H1 (cell line): ENCODE data around the gene FGF21. TPM values are rescaled to one million over a fixed set of nuclear protein-coding genes. Genes with fewer than 3 reads are reported as not detected.

ENCODE experiments used
- CTCF ChIA-PET: fragments of 300-600 bp; sonication (Branson Sonifier 250); formaldehyde crosslinking; loops from one replicate; lab custom pipeline; 2021; ENCODE audit not compliant: partially characterized antibody; lab: Charles Lee
- POLR2A ChIA-PET: fragments of 300-600 bp; sonication (Branson Sonifier 250); formaldehyde crosslinking; loops from one replicate; lab custom pipeline; 2021; ENCODE audit warnings: inconsistent platforms; ENCODE audit not compliant: partially characterized antibody; lab: Charles Lee
- DNase-seq, 2 experiments: peaks; one replicate each; pipeline versions ENCODE4 v3.0.0 to v3.0.0-alpha.2; 2010 to 2022; ENCODE audit warnings: low spot score in 2 of 2, low read depth in 1 of 2, mixed read lengths in 1 of 2
- FAIRE-seq: peaks from 2 replicates; lab custom pipeline; 2011; peaks lifted over from hg19 to GRCh38; lab: Jason Lieb, UNC
- H2AFZ ChIP-seq: 2 replicates; pipeline ENCODE4 v1.8.1; 2012; ENCODE audit warnings: low read length, inconsistent platforms
- H2AK5ac ChIP-seq: 2 replicates; pipeline ENCODE4 v1.6.1; 2013; ENCODE audit warnings: low read depth, low read length
- H2BK120ac ChIP-seq: replicated peaks from 2 replicates; pipeline ENCODE3; 2013; ENCODE audit warnings: low read depth, low read length, inconsistent platforms
- H2BK12ac ChIP-seq: 2 replicates; pipeline ENCODE4 v1.6.1; 2013; ENCODE audit warnings: low read depth, low read length
- H2BK15ac ChIP-seq: 2 replicates; pipeline ENCODE4 v1.6.1; 2013; ENCODE audit warnings: low read length
- H2BK20ac ChIP-seq: 2 replicates; pipeline ENCODE4 v1.6.1; 2013; ENCODE audit warnings: low read length
- H2BK5ac ChIP-seq: 2 replicates; pipeline ENCODE4 v1.6.1; 2013; ENCODE audit warnings: low read depth, low read length
- H3K14ac ChIP-seq: 2 replicates; pipeline ENCODE4 v1.6.1; 2013; ENCODE audit warnings: inconsistent platforms; ENCODE audit not compliant: insufficient read length
- H3K18ac ChIP-seq: 2 replicates; pipeline ENCODE4 v1.6.1; 2013; ENCODE audit warnings: low read length; ENCODE audit errors: extremely low read depth
- H3K23ac ChIP-seq: 2 replicates; pipeline ENCODE4 v1.6.1; 2013; ENCODE audit warnings: inconsistent platforms; ENCODE audit not compliant: insufficient read length
- H3K23me2 ChIP-seq: 2 replicates; pipeline ENCODE4 v1.6.1; 2013; ENCODE audit warnings: low read depth, low read length
- H3K27ac ChIP-seq: 2 replicates; pipeline ENCODE4 v1.6.1; 2011; ENCODE audit warnings: low read depth, low read length, inconsistent platforms
- H3K27me3 ChIP-seq, 4 experiments: replicated peaks in 1 of 4; 1 replicate in 1 of 4; 2 replicates in 3 of 4; pipeline versions ENCODE4 v1.6.1 to v1.8.1; 2011 to 2013; ENCODE audit warnings: low read length in 3 of 4, mild to moderate bottlenecking in 3 of 4, inconsistent platforms in 2 of 4, mixed read lengths in 2 of 4, moderate library complexity in 1 of 4; ENCODE audit not compliant: control insufficient read depth in 3 of 4, insufficient read depth in 3 of 4; ENCODE audit errors: extremely low read depth in 1 of 4
- H3K36me3 ChIP-seq, 4 experiments: 2 replicates each; pipeline versions ENCODE4 v1.6.1 to v1.8.1; 2011 to 2013; ENCODE audit warnings: mild to moderate bottlenecking in 4 of 4, low read length in 3 of 4, moderate library complexity in 2 of 4, control low read depth in 1 of 4, inconsistent platforms in 1 of 4; ENCODE audit not compliant: insufficient read depth in 4 of 4, control insufficient read depth in 2 of 4
- H3K4ac ChIP-seq: replicated peaks from 2 replicates; pipeline ENCODE3; 2013; ENCODE audit warnings: low read length, low read depth, mixed read lengths, inconsistent platforms; ENCODE audit not compliant: insufficient read length
- H3K4me1 ChIP-seq, 4 experiments: replicated peaks in 1 of 4; 1 replicate in 1 of 4; 2 replicates in 3 of 4; pipeline versions ENCODE4 v1.6.1 to v1.8.1; 2011 to 2013; ENCODE audit warnings: low read length in 3 of 4, inconsistent platforms in 2 of 4, mixed read lengths in 1 of 4; ENCODE audit not compliant: insufficient read depth in 4 of 4, control insufficient read depth in 3 of 4
- H3K4me2 ChIP-seq, 2 experiments: 2 replicates each; pipeline versions ENCODE4 v1.6.1 to v1.8.1; 2011 to 2013; ENCODE audit warnings: low read depth in 2 of 2, low read length in 2 of 2, control low read depth in 1 of 2, inconsistent platforms in 1 of 2, mild to moderate bottlenecking in 1 of 2; ENCODE audit not compliant: insufficient read depth in 1 of 2
- H3K4me3 ChIP-seq, 4 experiments: fragments of 200-600, 300-600 bp in 1 of 4; sonication (generic), shearing (Covaris generic), sonication (Bioruptor Twin) in 1 of 4; 2 replicates each; pipeline versions ENCODE4 v1.5.1 to v1.8.1; 2011 to 2016; ENCODE audit warnings: low read length in 4 of 4, low read depth in 3 of 4, control low read depth in 2 of 4, inconsistent platforms in 2 of 4, mild to moderate bottlenecking in 2 of 4, mixed read lengths in 1 of 4, moderate library complexity in 1 of 4; ENCODE audit not compliant: insufficient read depth in 2 of 4; ENCODE audit errors: extremely low read depth in 1 of 4
- H3K56ac ChIP-seq: replicated peaks from 2 replicates; pipeline ENCODE3; 2013; ENCODE audit warnings: low read depth, mild to moderate bottlenecking, mixed read lengths, low read length, inconsistent platforms; ENCODE audit not compliant: insufficient read length
- H3K79me1 ChIP-seq: 2 replicates; pipeline ENCODE4 v1.6.1; 2013; ENCODE audit warnings: low read depth, low read length, control low read depth
- H3K79me2 ChIP-seq, 2 experiments: 2 replicates each; pipeline versions ENCODE4 v1.6.1 to v1.8.1; 2012 to 2013; ENCODE audit warnings: low read length in 2 of 2, mild to moderate bottlenecking in 2 of 2, inconsistent platforms in 1 of 2; ENCODE audit not compliant: insufficient read depth in 2 of 2, control insufficient read depth in 1 of 2
- H3K9ac ChIP-seq, 4 experiments: replicated peaks in 1 of 4; 1 replicate in 1 of 4; 2 replicates in 3 of 4; pipeline versions ENCODE4 v1.6.1 to v1.8.1; 2011 to 2013; ENCODE audit warnings: low read depth in 3 of 4, low read length in 3 of 4, control low read depth in 2 of 4, mild to moderate bottlenecking in 2 of 4, moderate library complexity in 2 of 4, inconsistent platforms in 1 of 4; ENCODE audit errors: extremely low read depth in 1 of 4
- H3K9me3 ChIP-seq, 2 experiments: 2 replicates each; pipeline versions ENCODE4 v1.6.1 to v1.8.1; 2012 to 2013; ENCODE audit warnings: mild to moderate bottlenecking in 2 of 2, moderate library complexity in 2 of 2, control low read depth in 1 of 2, inconsistent platforms in 1 of 2, low read depth in 1 of 2, low read length in 1 of 2, mixed read lengths in 1 of 2; ENCODE audit not compliant: insufficient read depth in 2 of 2
- H4K20me1 ChIP-seq, 2 experiments: replicated peaks in 1 of 2; 2 replicates each; pipeline versions ENCODE3 to v1.8.1; 2011 to 2013; ENCODE audit warnings: inconsistent platforms in 2 of 2, low read length in 2 of 2, mild to moderate bottlenecking in 1 of 2; ENCODE audit not compliant: insufficient read depth in 2 of 2, control insufficient read depth in 1 of 2
- H4K5ac ChIP-seq: 2 replicates; pipeline ENCODE4 v1.6.1; 2013; ENCODE audit warnings: low read length, low read depth, mixed read lengths, inconsistent platforms; ENCODE audit not compliant: insufficient read length
- H4K8ac ChIP-seq: 2 replicates; pipeline ENCODE4 v1.8.0; 2013; ENCODE audit warnings: mild to moderate bottlenecking, moderate library complexity, low read length, inconsistent platforms; ENCODE audit not compliant: insufficient read depth; ENCODE audit errors: extremely low read depth
- H4K91ac ChIP-seq: replicated peaks from 2 replicates; pipeline ENCODE3; 2013; ENCODE audit warnings: low read length, mixed read lengths, inconsistent platforms; ENCODE audit not compliant: insufficient read length
- JUND ChIP-seq: IDR thresholded peaks from 2 replicates; pipeline ENCODE4 v1.6.1; 2011; ENCODE audit warnings: mild to moderate bottlenecking, improper control_type of control experiment, low read length
- SAP30 ChIP-seq: fragments of 300-600 bp; sonication (generic); IDR thresholded peaks from 2 replicates; pipeline ENCODE4 v1.7.1; 2012; ENCODE audit warnings: low read length, moderate library complexity, mild to moderate bottlenecking, inconsistent platforms; ENCODE audit not compliant: insufficient read depth, insufficient replicate concordance
- WGBS, 2 experiments: shearing (Covaris generic) in 1 of 2; methylation state at CpG; one replicate each; pipeline versions ENCODE4 v1.1.6 to v1.1.7; 2013 to 2015; ENCODE audit warnings: low lambda C conversion rate in 2 of 2, mixed read lengths in 2 of 2, inconsistent platforms in 1 of 2, low coverage in 1 of 2, missing lambda C conversion rate in 1 of 2; ENCODE audit not compliant: insufficient replicate concordance in 2 of 2, insufficient coverage in 1 of 2, insufficient read length in 1 of 2; ENCODE audit errors: extremely low coverage in 1 of 2, missing lambda C conversion rate in 1 of 2; 5-methylcytosine and 5-hydroxymethylcytosine counted together
- polyA plus RNA-seq, 7 experiments: library from polyadenylated mRNA; depleted of rRNA in 3 of 7; stranded (reverse) in 5 of 7; unstranded in 2 of 7; fragments of >200 nt in 5 of 7; fragments of 200-250 nt in 2 of 7; gene quantifications; 1 replicate in 5 of 7; 2 replicates in 1 of 7; 4 replicates in 1 of 7; pipeline versions ENCODE4 v1.2.1 to v1.2.3, GENCODE V29; 2011 to 2013; ENCODE audit warnings: missing spikeins in 2 of 7, mixed read lengths in 2 of 7
- total RNA-seq: library from RNA; stranded (reverse); fragmentation: NEBNext Ultra II Directional; extraction: Animal tissue kit (Norgen Biotek cat#: 25700); gene quantifications from 2 replicates; pipeline ENCODE4 v1.2.1, GENCODE V29; 2021

FGF21 gene
- total and polyA plus RNA-seq, 2 of the 8 experiments (the other 6 are each of a cell fraction or from before 2014, with no cell fraction given) = 0.48 to 0.80 TPM

DNA sequence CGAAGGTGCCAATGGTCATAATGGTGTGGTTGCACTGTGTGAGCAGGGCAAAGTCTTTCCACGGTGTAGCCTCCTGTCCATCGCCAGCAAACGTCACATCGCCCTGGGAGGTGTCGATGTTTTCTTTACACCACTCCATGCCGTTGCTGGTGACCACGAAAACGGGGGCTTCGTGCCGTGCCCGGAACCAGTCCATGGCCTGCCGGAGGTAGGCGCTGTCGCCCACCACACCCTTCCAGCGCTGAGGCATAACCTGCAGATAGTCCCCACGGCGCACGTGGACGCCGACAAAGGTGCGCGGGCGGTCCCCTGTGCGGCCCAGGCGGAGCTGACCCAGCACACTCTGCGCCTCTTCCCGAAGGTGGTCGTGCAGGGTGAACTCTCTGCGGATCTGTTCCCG, 5.0 kb upstream of the FGF21 start:
- no peak overlapping the region for H3K9ac ChIP-seq
- peaks cover 14% of the 10 kb centered on the region for H3K79me1 ChIP-seq
- WGBS, 2 experiments = 95% methylated on average over 31 of the region's 31 CpGs; no CpG with 5 or more reads in 1 of the 2 experiments
- no peak for DNase-seq
- no peak for FAIRE-seq
- no peak overlapping the region for H2BK5ac ChIP-seq
- no peak overlapping the region for H2AFZ ChIP-seq
- H2BK120ac ChIP-seq = no peak overlapping the region
- H4K20me1 ChIP-seq = peaks cover 3 to 7% of the 10 kb centered on the region in 2 experiments
- H3K27me3 ChIP-seq = no peaks in the 10 kb centered on the region
- H3K23me2 ChIP-seq = peaks cover 15% of the 10 kb centered on the region
- H3K14ac ChIP-seq = no peak overlapping the region
- no peaks in the 10 kb centered on the region for H3K9me3 ChIP-seq
- no peak overlapping the region for H2BK20ac ChIP-seq
- peaks cover 11 to 30% (median 15%) of the 10 kb centered on the region in 4 experiments for H3K36me3 ChIP-seq
- CTCF ChIA-PET = interaction anchor here (0.7 to 2.1 kb wide), 5 partner anchors 10 to 45 kb away, joined by 3 to 8 read pairs (median 3); no protein-coding TSS in a partner anchor
- no peak overlapping the region for H3K4ac ChIP-seq
- H2AK5ac ChIP-seq = no peak overlapping the region
- no peak overlapping the region; the same call in 1 of the 2 replicates for H4K8ac ChIP-seq
- H2BK12ac ChIP-seq = no peak overlapping the region
- H3K56ac ChIP-seq = no peak overlapping the region
- H3K27ac ChIP-seq = no peak overlapping the region
- peaks cover 8 to 17% (median 14%) of the 10 kb centered on the region in 4 experiments for H3K4me1 ChIP-seq
- H3K4me3 ChIP-seq = no peak overlapping the region
- no peak overlapping the region for H4K91ac ChIP-seq
- no peak overlapping the region for H4K5ac ChIP-seq
- H3K4me2 ChIP-seq = no peak overlapping the region; a peak in 1 of 4 replicates
- H3K23ac ChIP-seq = no peak overlapping the region
- no peak overlapping the region for H2BK15ac ChIP-seq
- no peak overlapping the region for H3K18ac ChIP-seq
- POLR2A ChIA-PET = interaction anchor here (0.7 to 5.6 kb wide), 6 partner anchors 8 to 36 kb away, joined by 3 to 30 read pairs (median 7); no protein-coding TSS in a partner anchor
- H3K79me2 ChIP-seq = peaks cover 3 to 27% of the 10 kb centered on the region in 2 experiments; a peak in 3 of 4 replicates
- TF ChIP-seq JUND (no peak), SAP30 (no peak)
